Stimulated activated CD8-positive, alpha-beta memory T cell treated with anti-CD3 and anti-CD28 coated beads, Interleukin-4, amount 100 ng/mL, for 4 hours (primary cell): Measurements from ENCODE around the gene IQCH.

Experiments
- DNase-seq, 2 donors: peaks; one replicate each; pipeline ENCODE4 v3.0.0-alpha.2; 2020; ENCODE audit warnings: low read depth in 2 of 2, low spot score in 1 of 2

Gene IQCH

DNA sequence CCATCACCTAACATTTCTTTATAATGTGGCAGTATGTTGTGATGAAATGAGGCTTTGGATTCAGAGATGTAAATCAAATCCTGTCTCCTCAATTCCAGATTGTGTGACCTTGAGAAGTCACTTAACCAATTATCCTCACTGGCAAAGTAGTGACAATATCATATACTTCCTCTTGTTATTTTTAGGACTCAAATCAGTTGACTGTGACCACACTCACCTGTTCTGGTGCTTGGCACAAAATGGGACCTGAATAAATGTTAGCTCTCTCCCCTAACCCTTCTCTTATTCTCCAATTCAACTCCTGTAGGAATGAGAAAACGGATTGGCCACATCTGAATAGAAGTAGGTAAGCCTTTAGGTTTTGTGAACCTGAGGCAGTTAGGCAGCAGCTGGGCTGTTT lies 42.1 kb downstream of the IQCH start:
- DNase-seq = no peak

GRCh38 chr15:67300266-67301025 lies 45.9 kb downstream of the IQCH start:
- DNase-seq = no peak

- no peak for DNase-seq
Observed at GRCh38 chr15:67303490-67304363, 49.1 kb downstream of the IQCH start.

DNA sequence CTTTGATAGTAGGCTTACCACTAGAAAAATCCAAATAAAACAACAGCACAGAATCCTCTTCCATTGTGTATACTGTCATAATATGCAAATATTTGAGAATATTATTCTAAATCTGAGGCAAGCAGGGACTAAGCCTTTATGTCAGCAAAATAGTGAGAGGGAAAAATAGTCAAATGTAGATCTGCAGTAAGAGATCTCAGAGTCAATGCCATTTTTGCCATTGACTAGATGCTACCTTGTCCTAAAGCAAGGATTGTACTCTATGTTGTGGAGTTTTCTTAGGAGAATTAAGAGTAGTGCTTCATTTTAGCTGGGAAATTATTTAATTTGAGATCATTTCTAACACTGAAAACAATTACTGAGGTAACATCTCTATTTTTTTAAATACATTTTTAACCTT lies 50.2 kb downstream of the IQCH start:
- no peak for DNase-seq

DNA sequence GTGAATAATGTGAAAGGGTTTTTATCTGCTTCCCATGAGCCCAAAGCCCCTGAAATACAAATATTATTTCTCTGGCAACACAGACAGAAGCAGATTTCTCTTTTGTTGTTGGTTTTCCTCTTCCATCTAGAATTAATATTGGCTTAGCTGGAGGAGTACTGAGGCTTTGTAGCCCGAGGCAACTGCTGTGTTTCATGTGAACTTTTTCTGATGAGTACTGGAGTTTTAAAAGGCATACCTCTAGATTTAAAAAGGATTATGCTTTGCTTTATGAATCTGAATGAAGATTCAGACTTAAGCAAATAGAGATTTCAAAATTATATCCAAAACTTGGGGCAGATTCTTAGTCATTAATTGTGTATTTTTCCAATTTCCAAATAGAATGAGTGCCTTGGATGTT lies 50.9 kb downstream of the IQCH start:
- DNase-seq = no peak

- DNase-seq = no peak
Observed at GRCh38 chr15:67307156-67307555, 52.6 kb downstream of the IQCH start.

- no peak for DNase-seq
Observed at GRCh38 chr15:67307889-67308597, 53.5 kb downstream of the IQCH start.

GRCh38 chr15:67311731-67312130 lies 57.1 kb downstream of the IQCH start:
- DNase-seq = no peak

DNA sequence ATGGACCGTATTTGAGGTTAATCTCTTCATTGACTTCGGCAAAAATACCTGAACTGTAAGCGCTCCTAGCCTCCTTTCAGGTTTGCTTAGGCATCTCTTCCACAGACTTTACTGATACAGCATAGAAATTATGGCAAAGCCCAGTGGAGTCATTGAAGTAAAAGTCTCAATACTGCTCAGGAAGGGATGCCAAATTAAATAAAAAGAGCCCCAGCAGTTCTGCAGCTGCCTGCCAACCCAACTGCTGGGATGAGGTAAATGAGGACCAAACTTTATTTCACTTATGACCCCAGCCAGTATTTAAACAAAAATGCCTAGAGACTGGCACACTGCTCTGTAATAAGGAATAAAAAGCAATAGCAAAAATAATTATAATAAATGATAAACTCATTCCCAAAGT lies 65.4 kb downstream of the IQCH start:
- no peak for DNase-seq

GRCh38 chr15:67321352-67321751 lies 66.8 kb downstream of the IQCH start:
- no peak for DNase-seq

GRCh38 chr15:67322481-67322880 lies 67.9 kb downstream of the IQCH start:
- no peak for DNase-seq

GRCh38 chr15:67327312-67327711 lies 72.7 kb downstream of the IQCH start:
- no peak for DNase-seq

DNA sequence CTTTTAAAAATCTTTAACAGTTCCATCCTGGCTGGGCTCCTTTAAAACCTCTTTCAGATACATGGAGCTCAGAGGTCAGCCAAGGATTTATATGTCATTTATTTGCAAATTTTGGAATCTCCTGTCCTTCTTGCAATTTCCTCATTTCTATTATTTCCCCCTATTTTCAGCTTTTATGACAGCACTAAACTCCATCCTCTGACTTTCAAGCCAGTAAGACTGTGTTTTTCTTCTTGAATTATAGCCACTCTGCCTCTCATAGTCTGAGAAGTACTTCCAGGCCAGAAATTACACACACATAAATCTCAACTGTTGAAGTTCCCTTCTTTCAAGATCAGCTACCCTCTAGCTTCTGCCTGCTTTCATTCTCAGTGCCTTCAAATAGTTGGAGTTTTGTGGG lies 73.2 kb downstream of the IQCH start:
- no peak for DNase-seq

DNA sequence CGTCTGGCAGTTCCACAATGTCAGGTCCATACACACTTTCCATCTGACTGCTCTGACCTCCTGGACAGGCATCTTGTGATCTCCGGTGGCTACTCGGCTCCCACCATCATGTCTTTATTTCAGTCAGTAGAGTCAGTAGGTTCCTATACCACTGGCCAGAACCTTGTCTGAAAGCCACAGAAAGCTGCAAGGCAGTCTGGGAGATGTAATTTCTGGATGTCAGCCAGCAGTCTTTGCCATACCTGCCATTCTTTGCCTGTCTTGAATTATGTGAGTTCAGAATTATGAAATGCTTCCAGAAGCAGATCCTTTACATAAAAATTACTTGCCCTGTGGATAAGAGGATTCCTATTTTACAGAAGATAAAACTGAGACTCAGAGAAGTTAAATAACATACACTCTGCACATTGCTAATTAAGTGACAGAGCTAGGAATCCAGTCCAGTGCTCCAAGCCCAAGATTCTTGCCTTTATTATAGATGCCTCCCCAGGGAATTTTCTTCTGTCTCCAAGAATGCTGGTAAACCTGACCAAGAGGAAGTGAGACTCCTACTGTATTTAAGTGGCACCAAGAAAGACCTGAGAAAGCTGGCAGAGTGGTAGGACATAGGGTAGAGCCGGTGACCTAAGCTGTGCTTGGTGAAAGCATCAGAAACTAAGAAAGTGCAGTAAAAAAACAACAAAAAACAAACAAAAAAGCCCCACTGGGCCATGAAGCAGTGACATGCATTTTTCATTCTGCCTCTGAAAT lies 75.6 kb downstream of the IQCH start:
- no peak for DNase-seq

GRCh38 chr15:67331676-67332075 lies 77.1 kb downstream of the IQCH start:
- no peak for DNase-seq

- no peak for DNase-seq
Observed at GRCh38 chr15:67335026-67335425, 80.4 kb downstream of the IQCH start.

DNA sequence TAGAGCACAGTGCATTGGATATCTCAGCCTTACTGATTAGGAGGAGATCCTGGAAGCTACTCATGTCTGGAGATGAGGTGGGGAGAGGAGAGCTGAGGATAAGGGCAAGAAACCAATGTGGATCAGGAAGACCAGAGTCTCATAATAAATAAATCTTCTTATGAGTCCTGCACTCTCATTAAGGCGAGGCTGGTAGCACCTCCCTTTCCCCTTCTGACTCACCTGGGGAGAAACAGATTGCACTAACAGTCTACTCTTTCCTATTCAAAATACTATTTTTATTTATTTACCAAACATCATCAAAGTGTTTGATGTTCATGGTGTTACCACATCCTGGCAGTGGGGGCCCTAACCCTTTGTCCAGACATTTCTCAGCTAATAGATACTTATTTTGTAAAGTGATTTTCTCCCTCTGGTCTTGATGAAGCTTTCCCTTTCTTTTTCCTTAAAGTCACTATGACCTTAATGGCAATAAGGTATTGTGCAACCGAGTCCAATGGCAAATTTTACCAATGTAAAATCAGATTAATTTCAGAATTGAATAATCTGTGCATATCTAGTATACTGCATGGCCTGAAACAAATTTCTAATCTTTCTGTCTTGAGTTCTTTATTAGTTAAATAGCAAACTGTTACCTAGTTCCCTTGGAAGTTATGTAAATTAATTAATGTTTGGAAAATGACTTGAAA lies 81.1 kb downstream of the IQCH start:
- DNase-seq = no peak

DNA sequence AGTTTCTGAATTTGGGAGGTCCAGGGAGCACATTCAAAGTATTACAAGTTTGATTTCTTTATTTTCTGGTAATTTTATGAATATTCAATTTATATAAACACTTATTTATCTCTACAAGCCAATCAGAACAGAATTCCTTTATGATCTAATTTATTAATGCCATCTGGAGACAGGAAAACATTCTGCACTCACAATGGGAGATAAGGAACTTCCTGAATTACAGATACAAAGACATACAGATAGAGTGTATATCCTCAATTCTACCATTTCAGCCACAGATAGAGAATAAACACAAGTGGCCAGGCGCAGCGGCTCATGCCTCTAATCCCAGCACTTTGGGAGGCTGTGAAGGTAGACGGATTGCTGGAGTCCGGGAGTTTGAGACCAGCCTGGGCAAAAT lies 86.0 kb downstream of the IQCH start:
- DNase-seq = no peak

- DNase-seq = no peak
Observed at GRCh38 chr15:67341539-67341938, 87.0 kb downstream of the IQCH start.

DNA sequence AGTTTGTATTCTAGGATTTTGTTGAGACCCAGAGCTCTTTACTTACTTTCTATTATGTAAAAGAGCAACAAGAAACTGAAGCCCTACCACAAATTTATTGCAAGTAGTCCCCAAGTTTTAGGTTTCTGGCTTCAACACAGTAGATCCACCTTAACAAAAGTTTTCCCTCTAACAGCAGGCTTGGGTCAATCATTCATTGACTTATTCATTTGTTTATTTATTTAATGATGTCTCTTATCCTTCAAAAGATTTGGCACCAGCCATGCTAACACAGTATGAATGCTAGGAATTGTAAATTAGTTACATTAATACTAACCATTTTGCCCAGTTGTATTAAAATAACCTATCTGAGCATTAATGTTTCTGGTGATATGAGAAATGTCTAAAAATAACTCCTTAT lies 88.6 kb downstream of the IQCH start:
- no peak for DNase-seq

GRCh38 chr15:67349634-67350033 lies 95.0 kb downstream of the IQCH start:
- DNase-seq = no peak
